GM18873 (cell line): Measurements from ENCODE around the gene STAT5A.
"Not testable (repeated sequence)": the region's sequence is repeated elsewhere in the genome, so short reads cannot be mapped to it uniquely, and the experiment has no call there.

Source experiments
- ATAC-seq: cut with Tn5 transposase; IDR thresholded peaks from one replicate; pipeline ENCODE4 v1.9.1; 2021; ENCODE audit warnings: mild to moderate bottlenecking, moderate library complexity, moderate number of reproducible peaks; ENCODE audit not compliant: unreplicated experiment, low FRiP score

The STAT5A gene

DNA sequence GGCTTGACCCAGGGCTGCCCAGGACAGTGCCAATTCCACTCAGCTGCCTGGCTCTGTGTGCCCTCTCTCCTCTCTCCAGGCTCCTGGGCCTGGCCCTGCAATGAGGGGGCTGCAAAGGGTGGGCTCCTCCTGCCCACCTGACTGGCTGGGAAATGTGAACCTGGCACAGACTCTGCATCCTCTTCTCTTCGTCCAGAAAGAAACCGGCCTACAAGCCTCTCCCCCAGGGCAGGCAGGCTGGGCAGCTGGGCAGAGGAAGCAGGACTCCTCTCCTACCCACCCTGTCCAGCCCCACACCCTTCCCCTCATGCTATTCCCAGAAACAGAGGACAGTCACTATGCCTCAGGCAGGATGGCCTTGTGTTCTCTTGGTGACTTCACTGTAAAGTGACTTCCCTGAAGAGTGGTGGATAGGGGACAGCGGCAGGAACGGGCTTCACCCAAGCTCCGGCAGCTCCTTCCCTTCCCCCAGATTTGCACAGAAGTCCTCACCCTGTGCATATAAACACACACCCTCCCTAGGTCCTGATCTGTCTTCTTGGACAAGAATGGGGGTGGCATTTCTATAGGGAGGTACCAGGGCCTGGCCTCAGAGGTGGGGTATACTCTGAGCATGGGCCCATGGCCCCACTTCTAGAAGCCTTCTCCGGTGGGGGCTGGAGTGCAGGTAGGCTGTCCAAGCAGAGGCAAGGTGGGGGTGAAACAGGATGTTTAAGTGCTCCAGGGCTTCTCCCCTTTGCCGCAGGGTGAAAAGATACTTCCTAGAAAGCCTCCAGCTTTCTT lies 4.9 kb upstream of the STAT5A start:
- no peak for ATAC-seq

DNA sequence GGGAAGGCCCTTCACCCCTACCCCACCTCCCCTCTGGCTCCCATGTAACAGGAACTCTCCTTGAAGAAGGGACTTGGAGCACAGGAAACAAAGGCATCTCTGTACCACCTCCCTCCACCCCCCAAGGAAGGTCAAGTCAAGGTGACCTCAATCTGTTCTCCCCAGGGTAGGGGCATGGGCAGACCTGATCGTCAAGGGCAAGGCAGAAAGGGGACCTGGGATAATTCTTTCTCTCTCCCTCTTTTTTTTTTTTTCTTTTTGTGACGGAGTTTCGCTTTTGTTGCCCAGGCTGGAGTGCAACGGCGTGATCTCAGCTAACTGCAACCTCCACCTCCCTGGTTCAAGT lies 4.3 kb upstream of the STAT5A start:
- no peak for ATAC-seq

DNA sequence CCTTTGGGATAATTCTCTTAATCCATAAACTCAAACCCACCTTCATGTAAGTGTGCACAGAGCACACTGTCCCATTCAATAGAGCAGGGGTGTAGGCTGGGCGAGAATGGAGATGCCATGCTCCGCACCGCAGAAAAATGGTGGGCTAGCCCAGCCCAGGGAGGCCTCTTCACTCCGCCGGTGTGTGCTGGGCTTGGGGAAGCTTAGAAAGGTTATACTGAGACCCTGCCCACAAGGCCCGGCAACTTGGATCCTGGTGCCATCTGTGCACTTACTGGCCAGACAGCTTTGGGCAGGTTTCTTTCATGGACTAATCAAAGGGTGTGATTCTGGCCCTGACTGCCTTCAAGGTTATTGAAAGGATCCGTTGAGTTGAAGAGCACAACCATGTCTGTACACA lies 3.7 kb upstream of the STAT5A start:
- ATAC-seq, result no peak

DNA sequence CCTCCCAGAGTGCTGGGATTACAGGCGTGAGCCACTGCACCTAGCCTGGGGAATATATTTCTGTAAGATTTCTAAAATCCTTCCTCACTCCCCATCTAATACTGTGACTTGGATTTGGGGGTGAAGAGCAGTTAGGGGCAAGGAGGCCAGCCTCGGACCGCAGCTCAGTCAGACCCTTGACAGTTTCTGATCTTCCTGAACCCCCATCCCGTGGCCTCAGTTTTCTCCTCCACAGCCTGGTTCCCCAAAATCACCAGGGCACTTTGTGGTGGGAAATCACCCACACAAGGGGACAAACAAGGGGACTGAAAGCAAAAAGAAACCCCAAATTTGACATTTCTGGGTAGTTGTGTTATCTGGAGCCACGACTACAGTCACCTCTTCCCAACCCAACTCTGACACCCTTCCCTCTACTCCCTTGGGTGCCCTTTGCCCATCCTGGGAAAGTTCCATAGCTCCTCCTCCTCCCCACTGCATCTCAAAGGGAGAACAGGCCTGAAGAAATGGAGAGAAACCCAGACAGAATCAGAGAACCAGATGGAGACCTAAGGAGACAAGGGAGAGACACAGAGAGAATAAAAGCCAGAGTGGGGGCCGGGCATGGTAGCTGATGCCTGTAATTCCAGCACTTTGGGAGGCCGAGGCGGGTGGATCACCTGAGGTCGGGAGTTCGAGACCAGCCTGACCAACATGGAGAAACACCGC lies 2.8 kb upstream of the STAT5A start:
- no peak for ATAC-seq

DNA sequence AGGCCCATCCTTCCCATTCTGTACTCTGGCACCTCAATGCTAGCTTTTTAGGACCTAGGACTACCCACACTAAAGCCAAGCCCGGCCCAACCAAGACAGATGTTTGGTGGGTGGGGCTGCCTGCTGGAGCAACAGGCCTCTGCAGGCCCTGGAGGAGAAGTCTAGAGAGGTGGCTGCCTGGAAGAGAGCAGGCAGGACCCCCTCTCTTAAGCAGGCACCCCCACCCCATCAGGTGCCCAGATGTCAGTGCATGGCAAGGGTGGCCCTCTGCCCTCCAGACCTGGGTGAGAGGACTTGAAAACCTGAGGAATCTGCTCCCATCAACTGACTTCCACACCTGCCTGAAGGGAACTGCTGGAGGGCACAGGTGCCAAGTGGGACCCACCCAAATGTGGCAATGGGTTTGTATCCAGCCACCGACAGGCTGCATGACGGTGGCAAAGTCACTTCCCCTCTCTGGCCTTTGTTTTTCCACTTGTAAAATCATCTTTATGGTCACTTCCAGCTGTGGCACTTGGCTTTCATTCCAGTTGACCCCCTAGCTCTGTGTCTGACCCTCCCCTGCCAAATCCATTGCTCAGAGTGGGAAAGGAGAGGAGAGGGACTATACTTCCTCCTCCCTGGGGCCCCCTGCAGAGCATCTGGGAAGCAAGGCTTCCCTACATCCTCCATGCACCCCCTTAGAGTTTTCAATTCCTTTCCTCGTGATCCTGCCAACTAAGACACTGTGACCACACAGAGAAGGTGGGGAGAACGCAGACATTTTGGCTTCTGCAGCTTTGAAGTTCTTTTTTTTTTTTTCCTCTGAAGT lies 1.7 kb upstream of the STAT5A start:
- ATAC-seq, result no peak

DNA sequence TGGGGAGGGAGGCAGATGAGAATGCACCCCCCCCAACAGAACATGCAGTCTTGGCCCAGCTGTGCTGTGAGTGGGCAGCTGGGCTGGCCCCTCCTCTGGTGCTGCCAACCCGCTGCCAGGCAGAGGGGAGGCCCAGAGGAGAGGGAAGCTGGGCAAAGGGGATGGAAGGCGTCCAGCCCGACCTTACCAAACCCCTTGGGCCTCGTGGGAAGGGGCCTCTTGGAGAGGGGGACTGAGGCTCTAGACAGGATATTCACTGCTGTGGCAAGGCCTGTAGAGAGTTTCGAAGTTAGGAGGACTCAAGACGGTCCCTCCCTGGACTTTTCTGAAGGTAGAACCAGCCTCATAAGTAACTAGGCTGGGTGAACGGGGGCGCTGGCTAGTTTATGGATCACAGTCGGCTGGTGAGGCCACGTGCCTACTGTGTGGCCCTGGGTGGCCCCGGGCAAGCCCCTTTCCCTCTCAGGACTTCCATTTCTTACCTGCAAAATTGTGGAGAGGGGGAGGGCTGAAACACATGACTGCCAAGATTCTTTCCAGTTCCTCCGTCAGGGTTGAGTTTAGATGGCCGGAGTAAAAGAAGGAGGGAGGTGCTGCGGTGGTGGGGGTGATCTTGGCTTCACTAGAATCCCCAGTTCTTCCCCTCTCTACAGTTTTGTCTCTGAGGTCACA lies 857 bp upstream of the STAT5A start:
- ATAC-seq, result no peak

DNA sequence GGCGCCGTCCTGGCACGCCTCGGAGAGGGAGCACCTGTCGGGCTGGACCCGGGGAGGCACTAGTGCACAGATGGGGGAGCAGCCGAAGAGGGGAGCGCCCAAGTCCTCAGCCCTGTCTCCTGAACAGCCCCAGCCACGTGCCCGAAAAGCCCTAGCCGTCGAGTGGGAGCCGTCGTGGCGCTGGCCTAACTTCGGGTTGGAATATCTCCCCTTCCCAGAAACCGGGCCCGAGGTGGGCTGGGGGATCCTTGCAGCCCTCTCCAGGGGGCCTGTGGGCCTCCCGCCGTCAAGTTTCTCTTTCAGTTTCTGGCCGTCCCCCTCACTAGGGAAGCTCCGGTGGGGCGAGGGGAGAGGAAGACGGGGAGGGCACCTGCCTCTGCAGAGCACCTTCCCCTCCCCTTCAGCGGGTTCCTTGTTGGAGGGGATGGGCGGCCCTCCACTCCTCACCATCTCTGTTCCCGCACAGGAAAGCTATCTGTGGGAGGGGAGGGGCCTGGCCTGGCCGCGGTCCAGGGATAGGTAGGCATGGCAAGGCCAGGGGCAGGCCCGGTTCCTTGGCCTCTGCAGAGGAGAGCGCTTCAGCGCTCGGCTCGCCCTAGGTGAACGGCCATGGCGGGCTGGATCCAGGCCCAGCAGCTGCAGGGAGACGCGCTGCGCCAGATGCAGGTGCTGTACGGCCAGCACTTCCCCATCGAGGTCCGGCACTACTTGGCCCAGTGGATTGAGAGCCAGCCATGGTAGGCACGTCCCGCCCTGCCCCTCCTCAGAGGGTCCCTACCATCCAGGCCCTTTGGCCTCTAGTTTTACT lies 709 bp downstream of the STAT5A start:
- ATAC-seq, result no peak

DNA sequence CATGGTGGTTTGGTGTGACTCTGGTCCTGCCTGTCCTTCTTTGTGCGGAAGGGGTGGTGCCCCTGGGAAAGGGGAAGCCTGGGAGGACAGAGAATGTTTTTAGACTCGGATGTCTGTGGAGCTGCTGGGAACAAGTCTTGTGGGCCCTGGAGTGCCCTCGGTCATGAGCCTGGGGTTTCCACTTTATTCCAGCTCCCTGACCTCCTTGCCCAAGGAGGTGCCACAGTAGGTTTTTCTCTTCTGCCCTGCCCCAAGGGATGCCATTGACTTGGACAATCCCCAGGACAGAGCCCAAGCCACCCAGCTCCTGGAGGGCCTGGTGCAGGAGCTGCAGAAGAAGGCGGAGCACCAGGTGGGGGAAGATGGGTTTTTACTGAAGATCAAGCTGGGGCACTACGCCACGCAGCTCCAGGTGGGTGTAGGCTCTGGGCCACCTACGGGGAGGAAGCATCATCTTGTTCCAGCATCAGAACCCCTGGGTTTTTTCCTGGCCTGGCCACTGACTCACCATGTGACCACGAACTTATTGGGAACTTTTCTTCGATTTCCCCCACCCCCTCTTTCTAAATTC lies 1.4 kb downstream of the STAT5A start:
- no peak for ATAC-seq

DNA sequence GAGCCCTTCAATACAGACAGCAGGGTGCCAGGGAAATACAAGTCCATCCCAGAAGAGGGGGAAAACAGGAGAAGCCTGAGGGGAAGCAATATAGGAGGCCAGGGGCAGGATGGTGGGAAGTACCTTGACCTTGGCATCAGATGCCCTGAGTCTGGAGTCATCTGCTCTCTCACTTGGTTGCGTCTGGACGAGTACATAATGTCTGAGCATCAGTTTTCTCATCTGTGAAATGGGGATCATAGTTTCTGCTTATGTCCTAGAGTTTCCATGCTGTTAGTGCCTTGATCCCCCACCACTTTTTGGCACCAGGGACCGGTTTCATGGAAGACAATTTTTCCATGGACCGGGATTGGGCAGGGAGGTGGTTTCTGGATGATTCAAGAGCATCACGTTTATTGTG lies 2.3 kb downstream of the STAT5A start:
- ATAC-seq, result no peak

DNA sequence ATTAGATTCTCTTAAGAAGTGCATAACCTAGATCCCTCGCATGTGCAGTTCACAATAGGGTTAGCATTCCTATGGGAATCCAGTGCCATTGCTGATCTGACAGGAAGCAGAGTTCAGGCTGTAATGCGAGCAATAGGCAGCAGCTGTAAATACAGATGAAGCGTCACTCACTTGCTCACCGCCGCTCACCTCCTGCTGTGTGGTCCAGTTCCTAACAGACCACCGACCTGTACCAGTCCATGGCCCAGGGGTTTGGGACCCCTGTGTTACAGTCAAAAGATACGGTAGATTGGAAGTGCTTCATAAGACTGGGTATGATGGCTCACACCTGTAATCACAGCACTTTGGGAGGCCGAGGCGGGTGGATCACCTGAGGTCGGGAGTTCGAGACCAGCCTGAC lies 2.8 kb downstream of the STAT5A start:
- no peak for ATAC-seq

DNA sequence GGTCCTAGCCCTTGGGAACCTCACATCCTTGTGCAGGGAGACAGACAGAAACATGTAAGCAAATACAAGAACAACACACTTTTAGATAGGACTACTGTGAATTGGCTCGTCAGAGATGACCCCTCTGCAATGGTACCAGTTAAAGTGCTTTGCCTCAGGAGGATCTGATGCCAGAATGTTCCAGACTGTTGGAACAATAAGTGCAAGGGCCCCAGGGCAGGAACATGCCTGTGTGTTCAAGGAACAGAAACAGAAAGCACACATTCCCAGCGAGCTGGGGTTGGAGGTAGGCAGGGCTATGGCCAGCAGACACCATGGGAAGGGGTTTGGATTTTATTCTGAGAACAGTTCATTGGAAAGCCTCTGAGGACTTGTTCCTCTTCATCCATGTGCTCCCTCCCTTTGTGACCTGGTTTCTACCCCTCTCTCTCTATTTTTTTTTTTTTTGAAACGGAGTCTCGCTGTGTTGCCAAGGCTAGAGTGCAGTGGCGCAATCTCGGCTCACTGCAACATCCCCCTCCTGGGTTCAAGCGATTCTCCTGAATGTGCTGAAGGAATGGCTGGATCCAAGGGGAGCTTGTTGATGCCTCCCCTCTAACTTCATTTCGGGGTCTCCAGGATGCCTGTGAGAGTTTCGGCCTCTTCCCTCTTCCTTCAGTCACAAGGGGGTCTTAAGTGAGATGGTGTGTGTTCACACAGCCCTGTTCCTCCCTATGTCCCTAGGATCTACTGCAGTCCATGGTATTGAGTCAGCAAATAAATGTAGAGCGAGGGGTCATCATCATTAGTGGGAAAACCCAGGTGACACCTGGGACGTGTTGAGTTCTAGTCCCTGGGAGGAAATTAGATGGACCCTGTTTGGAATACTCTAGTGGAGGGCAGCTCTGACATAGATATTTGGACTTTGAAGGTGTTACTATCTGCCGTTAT lies 6.4 kb downstream of the STAT5A start:
- ATAC-seq, result no peak

DNA sequence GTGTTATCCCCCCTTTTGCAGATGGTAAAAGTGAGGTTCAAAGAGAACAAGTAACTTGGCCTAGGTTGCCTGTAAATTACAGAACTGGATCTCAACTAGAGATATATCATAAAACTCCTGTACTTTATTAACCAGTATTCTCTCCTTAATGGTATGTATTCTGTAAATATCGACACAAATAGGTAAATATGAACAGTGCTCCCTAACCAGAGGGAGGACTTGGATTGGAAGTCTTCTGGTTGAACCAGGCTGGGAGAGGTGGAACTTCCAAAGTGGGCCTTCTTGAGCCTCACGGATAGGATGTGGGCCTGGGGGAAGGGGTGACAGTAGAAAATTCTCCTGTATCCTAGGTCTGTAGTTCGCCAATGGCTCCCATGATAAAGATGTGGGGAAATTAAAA lies 7.7 kb downstream of the STAT5A start:
- ATAC-seq, result no peak

DNA sequence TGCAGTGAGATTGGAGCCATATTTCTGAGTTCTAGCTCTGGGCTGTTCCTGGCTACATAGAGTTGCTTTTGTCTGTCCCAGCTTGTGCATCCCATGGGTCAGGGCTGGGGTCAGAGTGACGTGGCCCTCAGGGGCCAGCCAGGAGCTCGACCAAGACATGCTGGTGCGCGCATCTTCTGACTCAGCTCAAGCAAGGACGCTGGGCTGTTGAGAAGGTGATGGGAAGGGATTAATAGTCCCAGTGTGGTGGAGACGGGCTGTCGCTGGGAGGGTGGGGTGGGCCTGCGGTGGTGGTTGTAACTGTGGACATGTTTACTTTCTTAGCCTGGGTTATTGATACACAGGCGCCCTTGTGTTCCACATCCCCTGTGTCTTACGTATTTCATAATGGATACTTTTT lies 9.5 kb downstream of the STAT5A start:
- not testable (repeated sequence) for ATAC-seq

DNA sequence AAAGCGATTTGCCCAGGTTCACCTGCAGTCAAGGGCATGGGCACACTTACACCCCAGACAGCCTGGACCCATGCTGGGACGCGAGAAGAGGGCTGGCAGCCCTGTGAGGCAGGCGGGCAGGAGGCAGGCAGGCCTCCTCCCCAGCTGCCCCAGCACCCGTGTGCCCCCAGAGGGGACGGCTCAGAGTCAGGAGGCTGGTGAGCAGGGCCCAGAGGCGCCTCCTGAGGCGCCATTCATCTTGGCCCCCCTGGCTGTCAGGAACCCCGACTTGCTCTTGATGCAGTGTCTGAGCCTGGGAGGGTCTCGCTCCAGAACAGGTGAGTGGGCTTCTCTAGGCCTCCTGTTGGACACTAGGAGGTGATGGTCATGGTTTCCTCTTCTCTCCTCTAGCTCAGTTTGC lies 11.1 kb downstream of the STAT5A start:
- ATAC-seq, result not testable (repeated sequence)

DNA sequence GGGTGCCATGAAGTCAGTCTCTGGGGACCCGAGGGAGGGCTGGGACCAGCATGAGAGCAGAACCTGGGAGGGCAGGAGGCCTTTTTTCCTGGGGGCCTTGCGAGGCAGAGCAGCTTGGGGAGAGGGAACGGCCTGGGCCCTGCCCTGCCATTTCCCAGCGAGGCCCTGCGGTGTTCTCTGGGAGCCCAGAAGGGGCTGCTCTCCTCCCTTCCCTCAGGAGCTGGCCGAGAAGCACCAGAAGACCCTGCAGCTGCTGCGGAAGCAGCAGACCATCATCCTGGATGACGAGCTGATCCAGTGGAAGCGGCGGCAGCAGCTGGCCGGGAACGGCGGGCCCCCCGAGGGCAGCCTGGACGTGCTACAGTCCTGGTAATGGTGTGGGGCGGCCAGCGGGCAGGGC lies 11.6 kb downstream of the STAT5A start:
- not testable (repeated sequence) for ATAC-seq

DNA sequence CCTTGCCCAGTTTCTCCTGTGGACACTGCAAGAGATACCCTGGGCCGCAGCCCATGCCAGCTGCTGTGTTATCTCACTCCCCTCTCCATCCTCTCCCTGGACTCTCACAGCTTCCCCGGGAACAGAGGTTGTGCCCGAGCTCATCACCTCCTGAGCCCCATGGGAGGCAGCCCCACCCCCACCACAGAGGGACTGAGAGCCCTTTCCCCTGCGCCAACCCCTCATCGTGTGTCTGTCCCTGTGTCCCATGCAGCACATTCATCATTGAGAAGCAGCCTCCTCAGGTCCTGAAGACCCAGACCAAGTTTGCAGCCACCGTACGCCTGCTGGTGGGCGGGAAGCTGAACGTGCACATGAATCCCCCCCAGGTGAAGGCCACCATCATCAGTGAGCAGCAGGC lies 12.7 kb downstream of the STAT5A start:
- ATAC-seq, result no peak

DNA sequence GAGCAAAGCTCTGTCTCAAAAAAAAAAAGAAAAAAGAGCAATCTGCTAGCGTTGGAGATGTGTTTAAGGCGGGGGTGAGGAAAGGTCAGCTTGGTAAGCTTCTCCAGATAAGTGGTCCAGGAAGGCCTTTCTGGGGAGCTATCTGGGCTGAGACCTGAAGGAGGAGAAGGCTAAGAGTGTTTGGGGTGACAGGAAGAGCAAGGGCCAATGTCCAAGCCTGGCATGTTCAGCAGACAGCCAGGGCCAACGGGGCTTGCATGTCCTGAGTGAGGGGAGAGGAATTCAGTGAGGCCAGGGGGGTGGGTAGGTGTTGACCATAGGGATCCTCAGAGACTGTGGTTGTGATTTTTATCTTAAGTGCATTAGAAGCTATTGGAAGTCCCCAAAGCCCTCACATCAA lies 15.4 kb downstream of the STAT5A start:
- ATAC-seq, result no peak

DNA sequence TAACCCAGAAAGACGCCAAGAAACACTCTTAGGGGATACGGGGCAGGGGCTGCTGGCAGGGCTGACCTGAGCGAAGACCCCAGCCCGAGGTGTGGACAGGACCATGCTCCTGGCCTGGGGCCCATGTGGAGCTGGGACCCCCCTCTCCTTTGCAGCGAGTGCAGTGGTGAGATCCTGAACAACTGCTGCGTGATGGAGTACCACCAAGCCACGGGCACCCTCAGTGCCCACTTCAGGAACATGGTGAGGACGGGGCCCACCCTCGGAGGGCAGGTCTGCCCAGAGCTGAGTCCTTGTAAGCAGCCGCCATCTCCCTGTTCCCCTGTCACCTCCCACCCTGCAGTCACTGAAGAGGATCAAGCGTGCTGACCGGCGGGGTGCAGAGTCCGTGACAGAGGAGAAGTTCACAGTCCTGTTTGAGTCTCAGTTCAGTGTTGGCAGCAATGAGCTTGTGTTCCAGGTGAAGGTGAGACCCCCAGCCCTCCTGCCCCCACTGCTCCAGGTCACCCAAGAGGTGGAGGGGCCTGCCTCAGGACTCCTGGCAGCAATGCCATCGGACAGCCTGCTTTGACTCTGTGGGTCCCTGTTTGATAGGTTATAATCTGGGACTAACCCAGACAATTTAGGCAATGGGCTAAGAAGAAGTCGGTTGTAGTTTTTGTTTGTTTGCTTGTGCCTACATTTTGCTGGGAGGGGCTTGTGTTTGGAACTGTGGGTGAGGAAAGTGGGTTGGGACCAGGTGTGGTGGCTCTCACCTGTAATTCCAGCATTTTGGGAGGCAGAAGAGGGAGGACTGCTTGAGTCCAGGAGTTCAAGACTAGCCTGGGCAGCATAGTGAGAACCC lies 16.1 kb downstream of the STAT5A start:
- ATAC-seq, result no peak
